GM18858 (cell line): ENCODE results near the gene FLRT1.
"Not testable (repeated sequence)": the region's sequence is repeated elsewhere in the genome, so short reads cannot be mapped to it uniquely, and the experiment has no call there.

Experiments used
- ATAC-seq: cut with Tn5 transposase; IDR thresholded peaks from one replicate; pipeline ENCODE4 v1.9.1; 2021; ENCODE audit not compliant: unreplicated experiment

The FLRT1 gene

GRCh38 chr11:64043545-64043944 is 7.8 kb downstream of the FLRT1 start:
- no peak for ATAC-seq

- ATAC-seq, result no peak
These were observed 9.1 kb downstream of the FLRT1 start for GRCh38 chr11:64044730-64045393.

GRCh38 chr11:64045700-64046099 is 10.0 kb downstream of the FLRT1 start:
- no peak for ATAC-seq

GRCh38 chr11:64047373-64047772 is 11.6 kb downstream of the FLRT1 start:
- ATAC-seq, result not testable (repeated sequence)

- no peak for ATAC-seq
These were observed 12.5 kb downstream of the FLRT1 start for GRCh38 chr11:64048042-64048854.

GRCh38 chr11:64049509-64049908 is 13.8 kb downstream of the FLRT1 start:
- no peak for ATAC-seq

- no peak for ATAC-seq
These were observed 15.6 kb downstream of the FLRT1 start for GRCh38 chr11:64051297-64051696.

- ATAC-seq, result no peak
These were observed 16.7 kb downstream of the FLRT1 start for GRCh38 chr11:64052436-64052835.

- ATAC-seq, result no peak
These were observed 17.3 kb downstream of the FLRT1 start for GRCh38 chr11:64052938-64053622.

- ATAC-seq, result no peak
These were observed 18.0 kb downstream of the FLRT1 start for GRCh38 chr11:64053699-64054098.

- no peak for ATAC-seq
These were observed 19.3 kb downstream of the FLRT1 start for GRCh38 chr11:64055077-64055476.

GRCh38 chr11:64056213-64056785 is 20.6 kb downstream of the FLRT1 start:
- ATAC-seq, result no peak

- ATAC-seq, result no peak
These were observed 21.1 kb downstream of the FLRT1 start for GRCh38 chr11:64056861-64057260.

- no peak for ATAC-seq
These were observed 22.2 kb downstream of the FLRT1 start for GRCh38 chr11:64057890-64058289.

- ATAC-seq, result no peak
These were observed 22.8 kb downstream of the FLRT1 start for GRCh38 chr11:64058494-64058893.

GRCh38 chr11:64059339-64060140 is 23.8 kb downstream of the FLRT1 start:
- no peak for ATAC-seq

- ATAC-seq, result no peak
These were observed 24.6 kb downstream of the FLRT1 start for GRCh38 chr11:64060263-64060860.

GRCh38 chr11:64060861-64061444 is 25.2 kb downstream of the FLRT1 start:
- ATAC-seq, result no peak

- no peak for ATAC-seq
These were observed 26.7 kb downstream of the FLRT1 start for GRCh38 chr11:64062185-64063039.
